ENCODE data around the gene SEMA3D. TPM values are rescaled to one million over a fixed set of nuclear protein-coding genes. Genes with fewer than 3 reads are reported as not detected.
A peak's percentile ranks its signal among the peaks of the same experiment; 100 is the strongest.

The SEMA3D gene
- total and polyA plus RNA-seq, 9 of the 15 experiments (the other 6 are each of a cell fraction or from before 2014, with no cell fraction given), result 0.01 to 0.10 (median 0.04) TPM; not detected in 1

GRCh38 chr7:84946549-84946948 lies 240.3 kb downstream of the SEMA3D start (continued):
- TF ChIP-seq ZNF318 (IDR thresholded peaks at IDR 0.05; ENCODE audit: borderline replicate concordance in 1 of 2, low read depth in 1 of 2) (no peak), ZNF75A (CRISPR knock-in tag; IDR thresholded peaks at IDR 0.05) (no peak), HEY1 (CRISPR knock-in tag; IDR thresholded peaks at IDR 0.05; ENCODE audit: borderline replicate concordance) (no peak), CCNT2 (IDR thresholded peaks at IDR 0.05; ENCODE audit: borderline replicate concordance, extremely low read depth, insufficient read length, low read depth, low read length) (no peak), NR4A1 (CRISPR knock-in tag; IDR thresholded peaks at IDR 0.05) (no peak), NR4A1 (tag; IDR thresholded peaks at IDR 0.05) (no peak), TCF3 (CRISPR knock-in tag; IDR thresholded peaks at IDR 0.05) (peak; percentile 91), ZNF239 (CRISPR knock-in tag; IDR thresholded peaks at IDR 0.05) (no peak), NBN (IDR thresholded peaks at IDR 0.05; ENCODE audit: low read depth) (no peak), ZNF280B (CRISPR knock-in tag; IDR thresholded peaks at IDR 0.05) (no peak), KLF6 (CRISPR knock-in tag; IDR thresholded peaks at IDR 0.05; ENCODE audit: borderline replicate concordance) (no peak), NCOR1 (IDR thresholded peaks at IDR 0.05) (peak; percentile 64), MAFG (tag; conservative IDR thresholded peaks at IDR 0.05) (no peak), ATF4 (CRISPR knock-in tag; IDR thresholded peaks at IDR 0.05) (no peak), ZNF347 (CRISPR knock-in tag; IDR thresholded peaks at IDR 0.05; ENCODE audit: low read depth) (no peak), MCM3 (IDR thresholded peaks at IDR 0.05) (no peak)

Data from K562 (cell line).